Activated naive CD8-positive, alpha-beta T cell treated with anti-CD3 and anti-CD28 coated beads, Interleukin-2, amount 50 U/mL, for 24 hours (primary cell): ENCODE data around the gene LRRC4B.
A peak's percentile ranks its signal among the peaks of the same experiment; 100 is the strongest.

Source experiments
- ATAC-seq: fragments of 150-1000 bp; cut with Tn5 transposase; one replicate; pipeline ENCODE4 v1.10.0; 2021
- DNase-seq: peaks from one replicate; pipeline ENCODE4 v3.0.0; 2021
- H3K27ac Mint-ChIP-seq: one replicate; pipeline ENCODE4 v1.8.0; 2021; ENCODE audit warnings: mild to moderate bottlenecking, mixed read lengths
- H3K27me3 Mint-ChIP-seq: one replicate; pipeline ENCODE4 v1.8.0; 2021; ENCODE audit warnings: mixed read lengths
- H3K36me3 Mint-ChIP-seq: one replicate; pipeline ENCODE4 v1.8.0; 2021; ENCODE audit warnings: low read depth, mixed read lengths
- H3K4me1 Mint-ChIP-seq: one replicate; pipeline ENCODE4 v1.8.0; 2021; ENCODE audit warnings: mixed read lengths
- H3K4me3 Mint-ChIP-seq: one replicate; pipeline ENCODE4 v1.8.0; 2021; ENCODE audit warnings: mild to moderate bottlenecking, moderate library complexity, mixed read lengths
- H3K9me3 Mint-ChIP-seq: one replicate; pipeline ENCODE4 v1.8.0; 2021; ENCODE audit warnings: mixed read lengths

The LRRC4B gene

DNA sequence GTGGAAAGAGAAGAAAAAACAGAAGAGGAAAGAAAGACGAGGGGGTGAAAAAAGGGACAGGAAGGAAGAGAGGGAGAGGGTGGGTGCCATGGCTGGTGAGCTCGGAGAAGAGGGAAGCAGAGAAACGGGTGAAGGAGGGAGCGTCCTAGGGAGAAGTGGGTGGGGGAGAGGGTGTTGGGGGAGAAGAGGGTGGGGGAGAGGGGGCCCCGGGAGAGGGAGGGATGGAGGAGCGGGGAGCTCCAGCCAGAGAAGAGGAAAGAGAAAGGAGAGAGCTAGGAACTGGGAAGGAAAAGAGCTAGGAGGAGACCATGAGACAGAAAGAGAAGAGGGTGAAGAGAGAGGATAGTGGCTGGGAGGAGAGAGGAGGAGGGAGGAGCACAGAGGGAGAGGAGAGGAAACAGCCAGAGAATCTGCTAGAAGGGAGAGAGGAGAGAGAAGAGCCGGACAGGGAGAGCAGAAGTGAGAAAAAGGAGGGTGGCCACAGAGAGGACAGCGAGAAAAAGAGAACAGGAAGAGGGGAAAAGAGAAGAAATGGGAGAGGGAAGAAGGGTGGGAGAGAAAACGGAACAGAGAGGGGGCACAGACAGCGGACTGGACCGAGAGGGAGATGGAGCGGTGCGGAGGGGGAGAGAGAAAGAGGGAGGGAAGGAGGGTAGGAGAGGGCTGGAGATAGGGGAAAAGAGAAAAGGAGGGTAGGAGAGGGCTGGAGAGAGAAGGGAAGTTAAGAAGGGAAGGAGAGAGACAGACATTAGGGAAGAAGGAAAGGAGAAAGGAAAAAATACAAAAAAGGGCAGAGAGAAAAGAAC is 79.6 kb downstream of the LRRC4B start:
- DNase-seq: no peak
- ATAC-seq: no peak
- Mint-ChIP-seq H3K4me1 (peaks cover 17% of the 10 kb centered on the region), H3K9me3 (peaks cover 6% of the 10 kb centered on the region), H3K4me3 (no peak overlapping the region), H3K27ac (no peak overlapping the region), H3K36me3 (peaks cover 13% of the 10 kb centered on the region), H3K27me3 (peaks cover 2% of the 10 kb centered on the region)

DNA sequence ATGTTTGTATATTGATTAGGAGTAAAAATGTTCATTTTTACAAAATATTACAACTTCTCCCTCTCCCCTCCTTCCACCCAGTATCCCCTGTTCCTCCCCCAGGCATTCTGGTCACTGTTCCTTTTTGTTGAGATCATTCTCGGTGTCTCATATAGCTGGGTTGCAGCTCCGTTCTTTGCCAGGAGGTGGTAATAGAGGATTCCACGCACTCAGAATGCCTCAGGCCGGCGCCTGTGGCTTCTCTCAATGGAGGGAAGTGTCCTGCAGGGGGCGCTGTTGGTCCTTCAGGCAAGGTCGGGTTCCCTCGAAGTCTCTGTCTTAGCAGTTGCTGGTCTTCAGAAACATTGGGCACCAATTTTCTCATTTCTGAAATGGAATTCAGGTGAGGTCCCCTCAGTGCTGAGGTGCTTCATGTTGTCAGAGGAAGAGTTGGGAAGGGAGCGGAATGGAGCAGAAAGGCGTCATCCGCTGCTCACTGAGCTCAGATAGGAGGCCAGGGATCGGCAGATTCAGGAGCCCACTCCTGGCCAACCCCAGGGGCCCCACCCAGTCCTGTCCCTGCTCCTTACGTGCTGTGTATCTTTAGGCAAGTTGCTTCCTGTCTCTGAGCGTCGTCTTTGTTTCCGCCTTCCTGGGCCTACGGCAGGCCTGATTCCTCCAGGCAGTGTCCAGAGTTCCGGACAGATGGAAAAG is 81.3 kb downstream of the LRRC4B start:
- Mint-ChIP-seq H3K27ac (no peak overlapping the region), H3K36me3 (peaks cover 21% of the 10 kb centered on the region), H3K4me1 (peaks cover 11% of the 10 kb centered on the region), H3K9me3 (peaks cover 6% of the 10 kb centered on the region), H3K27me3 (peaks cover 2% of the 10 kb centered on the region), H3K4me3 (no peak overlapping the region)
- peak; percentile 73 for DNase-seq
- ATAC-seq: peak; percentile 29

GRCh38 chr19:50485284-50485955 is 82.8 kb downstream of the LRRC4B start:
- no peak overlapping the region for H3K4me3 Mint-ChIP-seq
- H3K27me3 Mint-ChIP-seq: no peaks in the 10 kb centered on the region
- H3K36me3 Mint-ChIP-seq: peaks cover 21% of the 10 kb centered on the region
- H3K9me3 Mint-ChIP-seq: peaks cover 6% of the 10 kb centered on the region
- H3K4me1 Mint-ChIP-seq: no peaks in the 10 kb centered on the region
- peak overlapping the region; percentile 38 for H3K27ac Mint-ChIP-seq
- ATAC-seq (no peak), DNase-seq (no peak)

DNA sequence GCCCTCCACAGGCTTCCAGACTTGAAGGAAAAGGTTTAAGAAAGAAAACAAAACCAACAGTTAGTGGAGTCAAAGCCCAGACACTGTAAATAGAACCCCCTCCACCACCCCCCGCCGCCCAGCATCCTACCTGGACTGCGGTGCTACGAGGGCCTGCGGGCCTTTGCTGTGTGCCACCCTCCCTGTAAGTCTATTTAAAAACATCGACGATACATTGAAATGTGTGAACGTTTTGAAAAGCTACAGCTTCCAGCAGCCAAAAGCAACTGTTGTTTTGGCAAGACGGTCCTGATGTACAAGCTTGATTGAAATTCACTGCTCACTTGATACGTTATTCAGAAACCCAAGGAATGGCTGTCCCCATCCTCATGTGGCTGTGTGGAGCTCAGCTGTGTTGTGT is 85.3 kb downstream of the LRRC4B start:
- Mint-ChIP-seq H3K27ac (no peak overlapping the region), H3K9me3 (peaks cover 6% of the 10 kb centered on the region), H3K4me3 (no peak overlapping the region), H3K27me3 (no peaks in the 10 kb centered on the region), H3K36me3 (peaks cover 25% of the 10 kb centered on the region), H3K4me1 (peaks cover 8% of the 10 kb centered on the region)
- ATAC-seq (no peak), DNase-seq (no peak)

DNA sequence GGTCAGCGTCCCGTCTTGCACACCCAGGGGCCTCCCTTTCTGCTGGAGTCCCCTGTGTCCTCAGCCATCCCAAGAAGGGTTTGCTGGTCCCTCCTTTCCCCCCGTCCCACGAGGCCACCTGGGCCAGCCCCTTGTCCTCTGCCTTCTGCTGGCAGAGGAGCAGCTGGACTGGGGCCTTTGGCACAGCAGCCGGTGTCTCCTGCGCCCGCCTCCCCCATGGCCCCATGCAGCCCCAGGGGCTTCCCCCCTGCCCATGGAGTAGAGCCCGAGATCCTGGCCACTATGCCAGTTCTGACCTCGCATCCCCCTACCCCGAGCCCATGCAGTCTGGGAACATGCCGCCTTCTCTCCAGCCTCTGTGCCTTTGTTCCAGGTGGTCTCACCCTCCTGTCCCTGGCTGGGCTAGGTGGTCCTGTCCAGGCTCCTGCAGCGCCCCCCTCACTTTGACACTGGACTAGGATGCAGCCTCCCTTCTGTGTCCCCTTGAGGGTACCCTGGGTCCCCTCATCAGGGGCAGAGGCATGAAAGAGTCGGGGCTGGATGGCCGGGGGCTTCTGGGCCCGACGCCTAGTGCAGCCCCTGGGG is 85.9 kb downstream of the LRRC4B start:
- Mint-ChIP-seq H3K9me3 (peaks cover 6% of the 10 kb centered on the region), H3K4me1 (peaks cover 13% of the 10 kb centered on the region), H3K27me3 (no peaks in the 10 kb centered on the region), H3K36me3 (peaks cover 31% of the 10 kb centered on the region), H3K4me3 (no peak overlapping the region), H3K27ac (no peak overlapping the region)
- ATAC-seq (no peak), DNase-seq (no peak)

DNA sequence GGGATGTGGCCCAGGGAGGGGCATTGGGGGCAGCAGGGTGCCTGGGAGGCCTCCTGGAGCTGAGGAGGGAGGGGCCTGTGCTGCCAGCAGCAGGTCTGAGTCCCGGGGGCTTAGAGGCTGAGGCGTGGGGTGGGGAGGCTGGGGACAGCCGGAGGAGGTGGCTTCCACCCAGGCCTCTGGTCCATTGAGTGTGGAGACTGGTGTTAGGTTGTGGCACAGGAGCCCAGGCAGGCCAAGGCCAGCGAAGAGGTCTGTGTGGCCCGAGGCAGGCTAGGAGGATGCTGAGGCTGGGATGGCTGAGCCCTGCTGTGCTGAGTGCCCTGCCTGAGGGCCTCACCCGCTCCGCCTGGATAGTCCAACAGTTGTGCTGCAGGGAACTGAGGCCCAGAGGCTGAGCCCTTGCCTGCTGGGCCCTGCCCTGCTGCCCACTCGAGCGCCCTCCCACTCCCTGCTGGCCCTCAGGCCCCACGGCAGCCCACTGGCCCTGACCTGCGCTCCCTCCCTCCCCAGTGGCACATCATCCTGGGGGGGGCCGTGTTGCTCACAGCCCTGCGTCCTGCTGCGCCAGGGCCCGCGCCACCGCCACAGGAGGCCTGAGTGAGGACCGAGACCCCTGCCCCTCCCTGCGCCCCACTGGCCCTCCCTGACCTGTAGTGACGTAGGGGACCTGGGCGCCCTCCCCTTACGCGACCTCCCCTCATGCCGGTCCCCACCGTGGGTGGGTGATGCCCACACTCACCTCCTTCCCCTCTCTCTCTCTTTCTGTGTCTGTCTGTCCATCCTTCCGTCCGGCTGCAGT is 86.7 kb downstream of the LRRC4B start:
- Mint-ChIP-seq H3K36me3 (peaks cover 28% of the 10 kb centered on the region), H3K4me3 (no peak overlapping the region), H3K4me1 (peaks cover 19% of the 10 kb centered on the region), H3K27ac (no peak overlapping the region), H3K27me3 (no peaks in the 10 kb centered on the region), H3K9me3 (peaks cover 2% of the 10 kb centered on the region)
- no peak for ATAC-seq
- DNase-seq: no peak

DNA sequence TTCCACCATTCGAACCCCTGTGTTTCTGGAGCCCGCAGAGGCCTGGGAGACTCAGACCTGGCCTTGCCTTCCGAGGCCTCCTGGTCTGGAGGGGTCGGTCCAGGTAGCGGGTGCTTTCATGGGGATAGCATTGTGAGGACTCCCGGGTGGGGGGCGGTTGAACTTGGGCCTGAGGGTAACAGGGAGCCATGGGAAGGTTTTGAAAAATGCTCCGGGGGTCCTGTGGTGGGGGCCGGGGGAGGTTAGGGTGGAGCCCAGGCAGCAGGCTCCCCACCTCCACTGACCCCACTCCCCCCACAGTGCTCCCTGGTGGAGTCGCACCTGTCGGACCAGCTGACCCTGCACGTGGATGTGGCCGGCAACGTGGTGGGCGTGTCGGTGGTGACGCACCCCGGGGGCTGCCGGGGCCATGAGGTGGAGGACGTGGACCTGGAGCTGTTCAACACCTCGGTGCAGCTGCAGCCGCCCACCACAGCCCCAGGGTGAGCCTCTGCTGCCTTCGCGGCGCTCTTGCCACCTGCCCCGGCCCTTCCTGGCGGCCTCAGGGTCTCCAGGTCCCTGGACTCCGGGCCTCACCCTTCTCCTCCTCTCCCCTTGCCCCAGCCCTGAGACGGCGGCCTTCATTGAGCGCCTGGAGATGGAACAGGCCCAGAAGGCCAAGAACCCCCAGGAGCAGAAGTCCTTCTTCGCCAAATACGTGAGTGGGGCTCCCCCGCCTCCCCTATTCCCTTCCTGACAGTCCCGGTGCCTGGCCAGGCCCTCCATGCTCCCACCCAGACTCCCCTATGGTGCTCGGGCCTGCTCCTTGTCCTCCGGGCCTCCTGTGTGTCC is 87.7 kb downstream of the LRRC4B start:
- Mint-ChIP-seq H3K36me3 (peaks cover 22% of the 10 kb centered on the region), H3K27ac (no peak overlapping the region), H3K27me3 (no peaks in the 10 kb centered on the region), H3K4me1 (peaks cover 21% of the 10 kb centered on the region), H3K9me3 (no peaks in the 10 kb centered on the region), H3K4me3 (no peak overlapping the region)
- no peak for DNase-seq
- ATAC-seq: no peak

DNA sequence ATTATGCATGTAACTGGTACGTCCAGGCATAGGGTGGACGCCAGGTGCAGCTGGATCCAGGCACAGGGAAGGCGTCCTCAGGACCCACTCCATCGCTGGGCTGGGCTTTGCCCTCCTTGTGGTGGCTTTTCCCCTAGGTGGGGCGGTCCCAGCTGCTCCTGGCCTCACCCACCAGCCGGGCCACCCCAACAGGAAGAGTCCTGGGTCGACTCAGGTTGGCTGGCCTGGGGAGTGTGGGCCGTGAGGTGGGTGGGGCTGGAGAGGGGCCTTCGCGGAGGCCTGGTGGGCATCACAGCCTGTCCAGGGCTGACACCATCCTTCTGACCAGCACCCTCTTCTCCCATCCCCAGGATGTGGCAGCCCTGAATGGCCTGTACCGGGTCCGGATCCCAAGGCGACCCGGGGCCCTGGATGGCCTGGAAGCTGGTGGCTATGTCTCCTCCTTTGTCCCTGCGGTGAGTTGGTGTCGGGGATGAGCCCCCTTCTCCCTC is 88.4 kb downstream of the LRRC4B start:
- Mint-ChIP-seq H3K27me3 (no peaks in the 10 kb centered on the region), H3K27ac (no peak overlapping the region), H3K36me3 (peaks cover 20% of the 10 kb centered on the region), H3K4me1 (peaks cover 24% of the 10 kb centered on the region), H3K9me3 (no peaks in the 10 kb centered on the region), H3K4me3 (no peak overlapping the region)
- ATAC-seq: no peak
- DNase-seq: no peak

DNA sequence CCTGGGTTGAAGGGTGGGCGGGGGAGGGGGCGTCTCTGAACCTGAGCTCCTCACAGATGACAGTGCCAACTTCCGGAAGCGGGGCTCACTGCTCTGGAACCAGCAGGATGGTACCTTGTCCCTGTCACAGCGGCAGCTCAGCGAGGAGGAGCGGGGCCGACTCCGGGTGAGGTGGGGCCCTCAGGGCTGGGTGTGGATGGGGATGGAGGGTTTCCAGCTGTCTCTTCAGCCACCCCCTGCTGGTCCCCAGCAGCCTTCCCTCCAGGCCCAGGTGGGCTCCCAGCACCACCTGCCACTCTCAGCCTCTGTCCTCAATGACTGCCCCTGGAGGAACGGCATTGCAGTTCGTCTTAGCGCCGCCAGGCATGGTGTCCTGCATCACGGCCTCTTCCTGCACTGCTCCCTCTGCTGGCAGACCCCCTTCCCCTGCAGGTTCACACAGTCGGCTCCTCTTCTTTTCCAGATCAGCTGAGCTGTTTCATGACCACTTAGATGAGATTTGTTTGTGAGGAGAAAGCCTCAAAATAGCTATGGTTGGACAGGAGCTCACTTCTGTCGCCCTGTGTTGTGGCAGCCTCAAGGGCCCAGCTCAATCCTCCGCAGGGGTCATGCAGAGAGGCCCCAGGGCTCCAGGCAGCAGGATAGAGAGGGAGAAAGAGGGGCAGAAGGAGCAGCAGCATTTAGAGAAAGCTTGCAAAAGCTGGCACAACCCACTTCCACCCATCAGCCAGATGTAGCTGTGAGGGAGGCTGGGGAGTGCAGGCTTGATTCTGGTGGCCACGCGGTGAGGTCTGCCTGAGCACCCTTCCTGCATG is 89.1 kb downstream of the LRRC4B start:
- peaks cover 19% of the 10 kb centered on the region for H3K36me3 Mint-ChIP-seq
- H3K27me3 Mint-ChIP-seq: no peaks in the 10 kb centered on the region
- ATAC-seq: no peak
- no peak overlapping the region for H3K4me3 Mint-ChIP-seq
- no peaks in the 10 kb centered on the region for H3K9me3 Mint-ChIP-seq
- peak; percentile 30 for DNase-seq
- no peak overlapping the region for H3K27ac Mint-ChIP-seq
- peaks cover 24% of the 10 kb centered on the region for H3K4me1 Mint-ChIP-seq

- Mint-ChIP-seq H3K9me3 (no peaks in the 10 kb centered on the region), H3K27ac (peak overlapping the region; percentile 47), H3K4me1 (peaks cover 24% of the 10 kb centered on the region), H3K36me3 (peaks cover 13% of the 10 kb centered on the region), H3K27me3 (no peaks in the 10 kb centered on the region), H3K4me3 (peak overlapping the region; percentile 98)
- DNase-seq (no peak), ATAC-seq (no peak)
Measured at GRCh38 chr19:50477751-50478515, 90.3 kb downstream of the LRRC4B start.

DNA sequence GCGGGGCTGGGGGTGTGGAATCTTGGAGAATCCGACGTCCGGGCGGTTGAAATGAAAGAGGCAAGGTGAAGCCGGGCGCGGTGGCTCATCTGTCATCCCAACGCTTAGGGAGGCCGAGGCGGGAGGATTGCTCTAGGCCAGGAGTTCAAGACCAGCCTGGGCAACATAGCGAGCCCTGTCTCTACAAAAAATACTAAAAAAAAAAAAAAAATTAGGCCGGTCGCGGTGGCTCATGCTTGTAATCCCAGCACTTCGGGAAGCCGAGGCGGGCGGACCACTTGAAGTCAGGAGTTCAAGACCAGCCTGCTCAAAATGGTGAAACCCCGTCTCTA is 91.4 kb downstream of the LRRC4B start:
- H3K4me3 Mint-ChIP-seq: peak overlapping the region; percentile 98
- no peaks in the 10 kb centered on the region for H3K27me3 Mint-ChIP-seq
- no peaks in the 10 kb centered on the region for H3K9me3 Mint-ChIP-seq
- peak overlapping the region; percentile 91 for H3K27ac Mint-ChIP-seq
- H3K4me1 Mint-ChIP-seq: peaks cover 24% of the 10 kb centered on the region
- H3K36me3 Mint-ChIP-seq: peaks cover 11% of the 10 kb centered on the region
- DNase-seq (no peak), ATAC-seq (no peak)

- peak; percentile 90 for ATAC-seq
- Mint-ChIP-seq H3K4me1 (peaks cover 24% of the 10 kb centered on the region), H3K27ac (peak within 1 kb of the TSS; percentile 91), H3K36me3 (peaks cover 11% of the 10 kb centered on the region), H3K9me3 (no peaks in the 10 kb centered on the region), H3K4me3 (peak within 1 kb of the TSS; percentile 98), H3K27me3 (no peaks in the 10 kb centered on the region)
- DNase-seq: peak; percentile 95
Measured at GRCh38 chr19:50476224-50476906, 91.9 kb downstream of the LRRC4B start, which contains the start of the genes EMC10 and GARIN5A. EMC10 (plus strand) TSS chr19:50476507; CDS start chr19:50476545, 38 bp downstream. GARIN5A (minus strand) TSS chr19:50476848; CDS start chr19:50476388, 460 bp downstream.
